A673 (cell line): ENCODE measurements around the gene TAF4.

Experiments used
- CTCF ChIP-seq: fragments of 300-800, 200-600 bp; sonication (generic); conservative IDR thresholded peaks from 2 replicates; pipeline ENCODE4 v1.5.1; 2017; ENCODE audit warnings: low read depth, mild to moderate bottlenecking, antibody characterized with exemption, low read length, moderate library complexity, mixed read lengths
- EZH2 ChIP-seq: fragments of 200-600 bp; sonication (generic); IDR thresholded peaks from 2 replicates; pipeline ENCODE4 v1.6.1; 2017; ENCODE audit warnings: borderline replicate concordance, low read depth, mild to moderate bottlenecking, mixed read lengths, antibody characterized with exemption, low read length; ENCODE audit not compliant: poor library complexity, severe bottlenecking

- TF ChIP-seq CTCF (no peak), EZH2 (no peak)
Measured at GRCh38 chr20:62021793-62022385, 43.8 kb downstream of the TAF4 start.
